HG03457 (cell line): ENCODE measurements around the gene NRCAM.

ENCODE experiments used
- ATAC-seq: cut with Tn5 transposase; IDR thresholded peaks from one replicate; pipeline ENCODE4 v1.9.1; 2021; ENCODE audit warnings: moderate number of reproducible peaks; ENCODE audit not compliant: unreplicated experiment

The NRCAM gene

GRCh38 chr7:108112683-108113082, 343.6 kb downstream of the NRCAM start:
- ATAC-seq, result no peak

- no peak for ATAC-seq
Measured at GRCh38 chr7:108109221-108109908, 346.9 kb downstream of the NRCAM start.

- no peak for ATAC-seq
Measured at GRCh38 chr7:108108131-108108530, 348.1 kb downstream of the NRCAM start.

GRCh38 chr7:108104324-108104723, 351.9 kb downstream of the NRCAM start:
- no peak for ATAC-seq

- ATAC-seq, result no peak
Measured at GRCh38 chr7:108103558-108104298, 352.5 kb downstream of the NRCAM start.

- no peak for ATAC-seq
Measured at GRCh38 chr7:108102671-108103312, 353.4 kb downstream of the NRCAM start.

GRCh38 chr7:108101759-108102158, 354.5 kb downstream of the NRCAM start:
- ATAC-seq, result no peak

- ATAC-seq, result no peak
Measured at GRCh38 chr7:108099713-108100112, 356.5 kb downstream of the NRCAM start.

GRCh38 chr7:108097703-108098102, 358.5 kb downstream of the NRCAM start:
- no peak for ATAC-seq
